Stimulated activated CD4-positive, alpha-beta T cell treated with anti-CD3 and anti-CD28 coated beads, Interleukin-1b, Interleukin-23, amount 100 ng/mL, for 4 hours (primary cell): ENCODE data around the gene PPM1L.
"Not testable (repeated sequence)": the region's sequence is repeated elsewhere in the genome, so short reads cannot be mapped to it uniquely, and the experiment has no call there.

Experiments
- DNase-seq, 2 donors: peaks; one replicate each; pipeline ENCODE4 v3.0.0-alpha.2; 2020; ENCODE audit warnings: low read depth in 2 of 2

The PPM1L gene

GRCh38 chr3:160755776-160756304, at the start of gene PPM1L:
TSS of gene PPM1L (plus strand) at chr3:160756231.
- DNase-seq: peak; percentile 32 to 49

GRCh38 chr3:160707187-160707794, 48.7 kb upstream of the PPM1L start:
- DNase-seq: peak in 1 of 2 donors; percentile 10

- DNase-seq: no peak
Measured at GRCh38 chr3:160709477-160710182, 46.4 kb upstream of the PPM1L start.

GRCh38 chr3:160713144-160713543, 42.9 kb upstream of the PPM1L start:
- DNase-seq: not testable (repeated sequence)

- DNase-seq: no peak
Measured at GRCh38 chr3:160719710-160720109, 36.3 kb upstream of the PPM1L start.

- no peak for DNase-seq
Measured at GRCh38 chr3:160720123-160720746, 35.8 kb upstream of the PPM1L start.

GRCh38 chr3:160722331-160722730, 33.7 kb upstream of the PPM1L start:
- no peak for DNase-seq

GRCh38 chr3:160725338-160725737, 30.7 kb upstream of the PPM1L start:
- DNase-seq: no peak

GRCh38 chr3:160735826-160736225, 20.2 kb upstream of the PPM1L start:
- no peak for DNase-seq

- no peak for DNase-seq
Measured at GRCh38 chr3:160738048-160738447, 18.0 kb upstream of the PPM1L start.

GRCh38 chr3:160739079-160739478, 17.0 kb upstream of the PPM1L start:
- no peak for DNase-seq

- DNase-seq: no peak
Measured at GRCh38 chr3:160746976-160747375, 9.1 kb upstream of the PPM1L start.

GRCh38 chr3:160747422-160747821, 8.6 kb upstream of the PPM1L start:
- DNase-seq: no peak

GRCh38 chr3:160748231-160748630, 7.8 kb upstream of the PPM1L start:
- DNase-seq: no peak

- no peak for DNase-seq
Measured at GRCh38 chr3:160748787-160749186, 7.2 kb upstream of the PPM1L start.

GRCh38 chr3:160753953-160754352, 2.1 kb upstream of the PPM1L start:
- DNase-seq: no peak

GRCh38 chr3:160754371-160754854, 1.6 kb upstream of the PPM1L start:
- no peak for DNase-seq

GRCh38 chr3:160754855-160755747, 930 bp upstream of the PPM1L start:
- peak; percentile 84 to 91 for DNase-seq

GRCh38 chr3:160757233-160758106, 1.4 kb downstream of the PPM1L start:
- no peak for DNase-seq

- no peak for DNase-seq
Measured at GRCh38 chr3:160758929-160759577, 3.0 kb downstream of the PPM1L start.
